ENCODE measurements around the gene NCS1.

GRCh38 chr9:130179331-130179907 is 7.2 kb downstream of the NCS1 start:
- no peak for TF ChIP-seq EP300 (IDR thresholded peaks at IDR 0.05)
- TF ChIP-seq POLR2A (IDR thresholded peaks at IDR 0.05; ENCODE audit: low read depth): no peak

Data from esophagus muscularis mucosa (tissue), 2 donors.